Naive thymus-derived CD4-positive, alpha-beta T cell (primary cell): ENCODE measurements around the gene YPEL1. TPM values are rescaled to one million over a fixed set of nuclear protein-coding genes. Genes with fewer than 3 reads are reported as not detected.
A peak's percentile ranks its signal among the peaks of the same experiment; 100 is the strongest.

Experiments used
- ATAC-seq: fragments of 150-1000 bp; cut with Tn5 transposase; 2 replicates; pipeline ENCODE4 v1.10.0; 2021; ENCODE audit warnings: mild to moderate bottlenecking, moderate library complexity
- CTCF ChIA-PET: fragments of 350-600 bp; sonication (Branson Sonifier 250); formaldehyde crosslinking; loops from one replicate; lab custom pipeline; 2021; ENCODE audit warnings: antibody characterized with exemption; lab: Charles Lee
- POLR2A ChIA-PET: fragments of 350-600 bp; sonication (Branson Sonifier 250); formaldehyde crosslinking; loops from one replicate; lab custom pipeline; 2021; ENCODE audit warnings: antibody characterized with exemption, inconsistent platforms; lab: Charles Lee
- DNase-seq, 9 donors: peaks; one replicate each; pipeline versions ENCODE4 v3.0.0 to v3.0.0-alpha.2; 2020 to 2022; ENCODE audit warnings: mixed read lengths in 1 of 9
- H3K27ac ChIP-seq: one replicate; pipeline ENCODE4 v1.7.0; 2013; ENCODE audit warnings: mild to moderate bottlenecking, low read depth, low read length, moderate library complexity
- H3K27me3 ChIP-seq, 2 donors: one replicate each; pipeline ENCODE4 v1.7.0; 2013; ENCODE audit warnings: low read length in 2 of 2, mild to moderate bottlenecking in 2 of 2, moderate library complexity in 2 of 2; ENCODE audit not compliant: control insufficient read depth in 2 of 2, insufficient read depth in 2 of 2
- H3K36me3 ChIP-seq, 3 experiments: 1 replicate in 2 of 3; 2 replicates in 1 of 3; pipeline ENCODE4 v1.7.0; 2013; ENCODE audit warnings: low read length in 3 of 3, mild to moderate bottlenecking in 3 of 3, moderate library complexity in 1 of 3; ENCODE audit not compliant: insufficient read depth in 3 of 3, control insufficient read depth in 2 of 3
- H3K4me1 ChIP-seq, 2 donors: one replicate each; pipeline ENCODE4 v1.7.0; 2013; ENCODE audit warnings: low read length in 2 of 2, mild to moderate bottlenecking in 2 of 2, moderate library complexity in 1 of 2; ENCODE audit not compliant: control insufficient read depth in 2 of 2, insufficient read depth in 2 of 2
- H3K4me3 ChIP-seq: 2 replicates; pipeline ENCODE4 v1.7.0; 2013; ENCODE audit warnings: mild to moderate bottlenecking, low read length
- H3K9me3 ChIP-seq, 3 experiments: 1 replicate in 2 of 3; 2 replicates in 1 of 3; pipeline ENCODE4 v1.7.0; 2013; ENCODE audit warnings: low read length in 3 of 3; ENCODE audit not compliant: control insufficient read depth in 2 of 3
- H3K27ac Mint-ChIP-seq, 9 donors: one replicate each; pipeline ENCODE4 v1.8.0; 2020 to 2022; ENCODE audit warnings: mixed read lengths in 9 of 9, mild to moderate bottlenecking in 8 of 9, moderate library complexity in 5 of 9, inconsistent platforms in 2 of 9
- H3K27me3 Mint-ChIP-seq, 5 donors: one replicate each; pipeline ENCODE4 v1.8.0; 2021 to 2022; ENCODE audit warnings: mixed read lengths in 5 of 5, mild to moderate bottlenecking in 1 of 5
- H3K36me3 Mint-ChIP-seq, 5 donors: one replicate each; pipeline ENCODE4 v1.8.0; 2020 to 2022; ENCODE audit warnings: mixed read lengths in 5 of 5, mild to moderate bottlenecking in 3 of 5, inconsistent platforms in 1 of 5
- H3K4me1 Mint-ChIP-seq, 7 donors: one replicate each; pipeline ENCODE4 v1.8.0; 2020 to 2022; ENCODE audit warnings: mixed read lengths in 7 of 7, mild to moderate bottlenecking in 3 of 7, inconsistent platforms in 1 of 7
- H3K4me3 Mint-ChIP-seq, 10 donors: one replicate each; pipeline ENCODE4 v1.8.0; 2020 to 2022; ENCODE audit warnings: mild to moderate bottlenecking in 10 of 10, mixed read lengths in 10 of 10, moderate library complexity in 6 of 10, inconsistent platforms in 2 of 10
- H3K9me3 Mint-ChIP-seq, 11 donors: one replicate each; pipeline ENCODE4 v1.8.0; 2020 to 2022; ENCODE audit warnings: mixed read lengths in 11 of 11, mild to moderate bottlenecking in 4 of 11, inconsistent platforms in 1 of 11, moderate library complexity in 1 of 11
- intact Hi-C, 2 donors: fragments of 100-400 bp; cut with micrococcal nuclease; formaldehyde crosslinking; loops; one replicate each; pipeline ENCODE4 v1.15.1; 2023
- polyA plus RNA-seq, 2 donors: library from polyadenylated mRNA; unstranded; fragments of 300-500 nt; fragmentation: Illumina TruSeq; gene quantifications; one replicate each; pipeline ENCODE4 v1.2.3, GENCODE V29; 2021
- total RNA-seq, 6 experiments: library from RNA in 5 of 6; stranded (reverse) in 5 of 6; gene quantifications; 1 replicate in 5 of 6; 2 replicates in 1 of 6; pipeline ENCODE4 v1.2.3 and lab custom pipeline; 2021 to 2026

YPEL1 gene
- total and polyA plus RNA-seq, 7 experiments from 2014 or later = 1.5 to 9.5 (median 3.6) TPM

DNA sequence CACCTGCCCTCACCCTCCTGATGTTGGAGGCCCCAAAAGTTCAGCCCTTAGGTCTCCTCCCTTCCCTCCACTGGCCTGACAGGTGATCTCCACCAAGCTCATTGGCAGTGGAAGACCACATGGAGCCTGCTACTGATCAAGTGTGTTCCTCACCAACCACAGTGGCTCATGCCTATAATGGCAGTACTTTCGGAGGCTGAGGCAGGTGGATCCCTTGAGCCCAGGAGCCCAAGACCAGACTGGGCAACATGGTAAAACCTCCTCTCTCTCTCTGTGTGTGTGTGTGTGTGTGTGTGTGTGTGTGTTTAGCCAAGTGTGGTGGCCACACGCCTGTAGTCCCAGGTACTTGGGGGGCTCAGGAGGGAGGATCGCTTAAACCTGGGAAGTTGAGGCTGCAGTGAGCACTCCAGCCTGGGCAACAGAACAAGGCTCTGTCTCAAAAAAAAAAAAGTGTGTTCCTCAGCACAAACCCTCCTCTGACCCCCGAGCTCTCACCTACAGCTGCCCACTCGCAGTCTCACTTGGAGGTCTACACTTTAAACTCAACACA, 4.3 kb upstream of the YPEL1 start:
- Histone ChIP-seq H3K27ac (no peak overlapping the region), H3K9me3 (no peaks in the 10 kb centered on the region), H3K27me3 (no peaks in the 10 kb centered on the region), H3K4me3 (no peak overlapping the region), H3K36me3 (no peaks in the 10 kb centered on the region), H3K4me1 (peaks cover 0 to under 1% of the 10 kb centered on the region in 2 donors)
- CTCF ChIA-PET = no interaction called here
- peak overlapping the region in 3 of 9 donors; percentile 37 to 66 (median 60) for H3K27ac Mint-ChIP-seq
- intact Hi-C loops = loop anchor here (5.0 kb wide), 4 partner anchors 197 to 1402 kb away; partner anchors contain the start of genes PI4KA (in 1 of the 2), RSPH14 (in 1 of the 2) and SNAP29 (in 1 of the 2)
- peaks cover 2 to 11% (median 4%) of the 10 kb centered on the region in 7 donors for H3K4me1 Mint-ChIP-seq
- DNase-seq (no peak), ATAC-seq (no peak)
- peaks cover 0 to 21% (median 0%) of the 10 kb centered on the region in 5 donors for H3K27me3 Mint-ChIP-seq
- no peaks in the 10 kb centered on the region for H3K9me3 Mint-ChIP-seq
- no peaks in the 10 kb centered on the region for H3K36me3 Mint-ChIP-seq
- H3K4me3 Mint-ChIP-seq = peak overlapping the region in 1 of 10 donors; percentile 26
- POLR2A ChIA-PET = no interaction called here

- POLR2A ChIA-PET = interaction anchor here (0.6 kb wide), 1 partner anchor 29 kb away, joined by 3 read pairs; no protein-coding TSS in a partner anchor
- intact Hi-C loops = loop anchor here (5.0 kb wide), 4 partner anchors 198 to 1403 kb away; partner anchors contain the start of genes PI4KA (in 1 of the 2), RSPH14 (in 1 of the 2) and SNAP29 (in 1 of the 2)
These were observed 3.4 kb upstream of the YPEL1 start for GRCh38 chr22:21738966-21739365.

GRCh38 chr22:21738081-21738480, 2.5 kb upstream of the YPEL1 start:
- intact Hi-C loops = loop anchor here (5.0 kb wide), 4 partner anchors 199 to 1404 kb away; partner anchors contain the start of genes PI4KA (in 1 of the 2), RSPH14 (in 1 of the 2) and SNAP29 (in 1 of the 2)
- ChIA-PET POLR2A (no interaction called here), CTCF (interaction anchor here (0.6 kb wide), 1 partner anchor 250 kb away, joined by 4 read pairs; no protein-coding TSS in a partner anchor)
- DNase-seq = no peak
- no peak overlapping the region for H3K27ac Mint-ChIP-seq
- H3K27ac ChIP-seq = no peak overlapping the region
- no peaks in the 10 kb centered on the region for H3K9me3 Mint-ChIP-seq
- peaks cover 0 to 27% (median 0%) of the 10 kb centered on the region in 5 donors for H3K27me3 Mint-ChIP-seq
- H3K27me3 ChIP-seq = no peaks in the 10 kb centered on the region
- no peak overlapping the region for H3K4me3 ChIP-seq
- H3K9me3 ChIP-seq = no peaks in the 10 kb centered on the region
- no peak for ATAC-seq
- H3K36me3 ChIP-seq = no peaks in the 10 kb centered on the region
- no peaks in the 10 kb centered on the region for H3K36me3 Mint-ChIP-seq
- peaks cover 13 to 26% (median 15%) of the 10 kb centered on the region in 7 donors for H3K4me1 Mint-ChIP-seq
- peak overlapping the region in 2 of 10 donors; percentile 1 to 34 for H3K4me3 Mint-ChIP-seq
- H3K4me1 ChIP-seq = peaks cover 0 to 7% of the 10 kb centered on the region in 2 donors

More at GRCh38 chr22:21738966-21739365, 3.4 kb upstream of the YPEL1 start:
- ATAC-seq = no peak
- Mint-ChIP-seq H3K4me1 (peaks cover 11 to 21% (median 13%) of the 10 kb centered on the region in 7 donors), H3K27ac (no peak overlapping the region), H3K27me3 (peaks cover 0 to 23% (median 0%) of the 10 kb centered on the region in 5 donors), H3K4me3 (no peak overlapping the region), H3K9me3 (no peaks in the 10 kb centered on the region), H3K36me3 (no peaks in the 10 kb centered on the region)
- no peaks in the 10 kb centered on the region for H3K9me3 ChIP-seq
- no peak overlapping the region for H3K4me3 ChIP-seq
- no peaks in the 10 kb centered on the region for H3K27me3 ChIP-seq
- no peaks in the 10 kb centered on the region for H3K36me3 ChIP-seq
- DNase-seq = no peak
- H3K27ac ChIP-seq = no peak overlapping the region
- CTCF ChIA-PET = interaction anchor here (0.6 kb wide), 1 partner anchor 249 kb away, joined by 4 read pairs; no protein-coding TSS in a partner anchor
- H3K4me1 ChIP-seq = peaks cover 0 to 7% of the 10 kb centered on the region in 2 donors

DNA sequence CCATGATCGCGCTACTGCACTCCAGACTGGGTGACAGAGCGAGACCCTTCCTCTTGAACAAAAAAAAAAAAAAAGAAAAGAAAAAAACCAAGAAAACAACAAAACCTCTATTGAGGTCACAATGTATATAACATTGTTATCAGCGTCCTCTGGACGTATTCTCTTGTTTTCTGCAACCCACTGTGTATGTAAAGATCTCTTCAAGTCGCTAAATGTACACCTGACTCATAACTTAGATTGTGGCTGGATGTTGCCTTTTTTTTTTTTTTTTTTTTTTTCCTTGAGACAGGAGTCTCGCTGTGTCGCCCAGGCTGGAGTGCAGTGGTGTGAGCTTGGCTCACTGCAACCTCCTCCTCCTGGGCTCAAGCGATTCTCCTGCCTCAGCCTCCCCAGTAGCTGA, 1.4 kb upstream of the YPEL1 start:
- ATAC-seq = no peak

DNA sequence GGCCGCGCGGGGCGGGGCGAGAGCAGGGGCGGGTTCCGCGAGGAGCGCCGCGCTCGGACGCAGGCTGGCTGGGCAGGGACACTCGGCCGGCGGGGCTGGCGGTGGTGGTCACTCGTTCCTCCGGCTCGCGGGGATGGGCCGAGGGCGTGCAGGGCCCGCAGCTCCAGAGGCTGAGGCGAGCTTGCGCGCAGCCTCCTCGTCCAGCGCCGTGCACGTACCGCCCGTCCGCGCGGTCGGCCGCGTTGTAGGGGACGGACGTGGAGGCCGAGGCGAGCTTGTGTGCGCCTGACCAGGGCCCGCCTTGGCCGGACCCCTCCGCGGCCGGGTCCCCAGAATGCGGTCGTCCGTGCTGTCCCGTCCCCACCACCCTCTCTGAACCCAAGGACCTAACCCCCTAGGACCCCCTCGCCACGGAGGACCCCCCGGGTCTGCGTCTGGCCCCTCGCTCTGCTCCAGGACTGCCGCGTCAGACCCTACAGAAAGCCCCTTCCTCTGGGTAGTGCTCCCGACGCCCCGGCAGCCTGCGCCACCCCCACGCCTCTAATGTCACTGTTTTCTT, 569 bp upstream of the YPEL1 start:
- Histone ChIP-seq H3K27ac (peak overlapping the region; percentile 19), H3K4me3 (peak overlapping the region; percentile 51), H3K36me3 (no peaks in the 10 kb centered on the region), H3K4me1 (peaks cover 0 to 7% of the 10 kb centered on the region in 2 donors), H3K27me3 (no peaks in the 10 kb centered on the region), H3K9me3 (no peaks in the 10 kb centered on the region)
- peak overlapping the region; percentile 60 to 94 (median 73) for H3K4me3 Mint-ChIP-seq
- peaks cover 0 to 25% (median 0%) of the 10 kb centered on the region in 5 donors for H3K27me3 Mint-ChIP-seq
- no peaks in the 10 kb centered on the region for H3K36me3 Mint-ChIP-seq
- ChIA-PET CTCF (interaction anchor here (1.0 kb wide), 1 partner anchor 17 kb away, joined by 3 read pairs; no protein-coding TSS in a partner anchor), POLR2A (interaction anchor here (0.6 to 1.9 kb wide), 5 partner anchors 38 to 131 kb away, joined by 3 to 6 read pairs (median 3); partner anchors contain the start of genes MAPK1 and PPIL2)
- no peak overlapping the region for H3K27ac Mint-ChIP-seq
- no peaks in the 10 kb centered on the region for H3K9me3 Mint-ChIP-seq
- ATAC-seq = no peak
- no peak for DNase-seq
- H3K4me1 Mint-ChIP-seq = peaks cover 13 to 26% (median 15%) of the 10 kb centered on the region in 7 donors
- intact Hi-C loops = loop anchor here (1.0 to 5.0 kb wide), 6 partner anchors 70 to 1406 kb away; partner anchors contain the start of genes MAPK1 (in 1 of the 2), PI4KA (in 1 of the 2), PPIL2 (in 1 of the 2) and RSPH14 (in 1 of the 2)

More for the DNA sequence above, 1.4 kb upstream of the YPEL1 start:
- no peak overlapping the region for H3K4me3 ChIP-seq
- no peaks in the 10 kb centered on the region for H3K27me3 ChIP-seq
- Mint-ChIP-seq H3K27ac (no peak overlapping the region), H3K27me3 (peaks cover 0 to 27% (median 0%) of the 10 kb centered on the region in 5 donors), H3K4me3 (peak overlapping the region in 8 of 10 donors; percentile 30 to 93 (median 67)), H3K36me3 (no peaks in the 10 kb centered on the region), H3K4me1 (peaks cover 13 to 26% (median 15%) of the 10 kb centered on the region in 7 donors), H3K9me3 (no peaks in the 10 kb centered on the region)
- ChIA-PET CTCF (no interaction called here), POLR2A (interaction anchor here (0.6 kb wide), 1 partner anchor 151 kb away, joined by 3 read pairs; no protein-coding TSS in a partner anchor)
- no peak for DNase-seq
- H3K9me3 ChIP-seq = no peaks in the 10 kb centered on the region
- intact Hi-C loops = loop anchor here (1.0 to 5.0 kb wide), 6 partner anchors 71 to 1405 kb away; partner anchors contain the start of genes MAPK1 (in 1 of the 2), PI4KA (in 1 of the 2), PPIL2 (in 1 of the 2) and RSPH14 (in 1 of the 2)
- peaks cover 0 to 7% of the 10 kb centered on the region in 2 donors for H3K4me1 ChIP-seq
- H3K27ac ChIP-seq = no peak overlapping the region
- no peaks in the 10 kb centered on the region for H3K36me3 ChIP-seq
